ENCODE measurements around the gene HS2ST1.

Gene HS2ST1

GRCh38 chr1:87074001-87074795 is 159.8 kb downstream of the HS2ST1 start:
- no peak for DNase-seq

- DNase-seq = no peak
Measured at GRCh38 chr1:87077959-87078639, 163.7 kb downstream of the HS2ST1 start.

DNA sequence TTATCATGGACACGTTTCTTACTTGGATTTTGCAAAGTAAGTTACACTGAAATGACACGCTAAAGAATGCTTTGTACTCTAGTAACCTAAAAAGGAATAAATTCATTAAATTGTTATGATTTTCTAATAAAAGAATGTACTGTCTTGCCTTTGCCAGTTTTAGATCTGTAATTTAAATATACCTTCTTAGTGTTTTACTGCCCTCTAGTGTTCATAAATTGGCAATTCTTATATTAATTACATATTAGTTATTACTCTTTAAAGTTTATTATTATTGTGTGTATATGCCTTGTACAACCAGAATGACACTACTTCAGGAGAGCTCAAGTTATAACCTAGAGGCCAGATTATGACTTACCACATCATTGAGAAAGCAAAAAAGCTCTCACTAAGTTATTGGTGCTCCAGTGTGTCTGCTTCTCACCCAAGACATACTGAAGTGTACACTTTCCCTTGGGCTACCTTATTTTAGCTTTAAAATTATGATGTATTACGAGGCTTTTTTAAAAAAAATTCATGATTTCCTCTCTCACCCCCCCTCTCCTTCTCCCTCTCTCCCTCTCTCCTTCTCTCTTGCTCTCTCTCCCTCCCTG is 169.9 kb downstream of the HS2ST1 start:
- no peak for DNase-seq

DNA sequence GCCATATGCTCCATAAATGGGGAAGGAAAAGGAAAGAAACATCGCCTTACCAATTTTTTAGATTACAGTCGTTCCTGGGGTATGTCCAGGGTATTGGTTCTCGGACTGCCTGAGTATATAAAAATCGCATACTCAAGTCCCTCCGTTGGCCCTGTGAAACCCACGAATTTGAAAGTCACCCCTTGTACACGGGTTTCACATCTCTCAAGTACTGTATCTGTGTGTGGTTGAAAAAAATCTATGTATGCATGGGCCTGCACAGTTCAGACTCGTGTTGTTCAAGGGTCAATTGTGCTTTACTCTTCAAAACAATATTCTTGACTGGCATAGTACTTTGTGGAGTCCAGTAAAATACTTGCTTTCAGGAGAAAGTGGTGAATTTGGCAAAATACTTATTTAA is 171.7 kb downstream of the HS2ST1 start:
- no peak for DNase-seq

DNA sequence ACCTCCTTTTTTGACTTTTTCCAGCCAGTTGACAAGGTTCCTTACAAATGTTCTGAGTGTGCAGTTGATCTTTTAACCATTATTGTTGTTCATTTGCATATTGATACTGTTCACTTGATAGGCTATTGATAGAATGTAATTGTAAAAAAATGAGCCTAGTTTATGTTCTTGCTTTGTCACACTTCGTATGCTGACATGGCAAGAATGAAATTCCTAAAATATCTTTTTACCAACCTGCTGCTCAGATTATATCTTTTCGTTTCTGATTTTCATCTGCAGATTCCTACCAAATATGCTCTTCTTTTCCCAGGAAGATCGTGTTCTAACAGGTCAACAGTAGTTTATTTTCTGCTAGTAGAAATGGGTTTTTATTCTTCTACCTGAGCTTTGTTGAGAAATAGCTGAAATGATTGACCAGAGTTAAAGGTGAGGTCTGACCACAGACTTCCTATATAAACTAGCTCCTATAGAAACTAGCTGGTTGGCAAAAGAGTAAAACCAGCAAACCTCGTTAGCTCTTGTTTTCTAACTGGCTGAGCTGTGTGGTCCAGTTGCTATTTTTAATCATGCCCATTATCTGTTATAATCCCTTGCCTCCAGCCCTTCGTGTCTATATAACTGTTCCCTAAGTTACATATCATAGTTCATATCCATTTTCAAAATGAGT is 174.8 kb downstream of the HS2ST1 start:
- no peak for DNase-seq

DNA sequence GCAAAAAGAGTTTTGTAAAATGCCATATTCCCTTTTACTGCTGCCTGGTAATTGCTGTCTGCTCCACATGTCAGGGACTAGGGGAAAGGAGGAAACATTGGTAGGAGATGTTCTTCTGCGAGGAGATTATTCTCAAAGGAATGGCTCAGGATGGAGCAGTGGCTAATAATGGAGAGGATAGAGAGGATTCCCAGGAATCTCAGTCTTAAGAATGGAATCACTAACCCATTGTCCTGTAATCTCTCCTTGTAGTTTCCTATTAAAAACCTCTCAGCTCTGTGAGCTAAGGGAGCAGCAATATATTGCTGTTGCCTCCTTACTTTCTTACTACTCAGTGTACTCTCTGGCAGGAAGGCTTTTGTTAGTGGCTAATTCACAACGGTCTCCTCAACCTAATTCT is 175.4 kb downstream of the HS2ST1 start:
- no peak for DNase-seq

GRCh38 chr1:87091425-87091824 is 177.0 kb downstream of the HS2ST1 start:
- DNase-seq = no peak

- DNase-seq = no peak
Measured at GRCh38 chr1:87092846-87093245, 178.4 kb downstream of the HS2ST1 start.

- no peak for DNase-seq
Measured at GRCh38 chr1:87093286-87093685, 178.9 kb downstream of the HS2ST1 start.

DNA sequence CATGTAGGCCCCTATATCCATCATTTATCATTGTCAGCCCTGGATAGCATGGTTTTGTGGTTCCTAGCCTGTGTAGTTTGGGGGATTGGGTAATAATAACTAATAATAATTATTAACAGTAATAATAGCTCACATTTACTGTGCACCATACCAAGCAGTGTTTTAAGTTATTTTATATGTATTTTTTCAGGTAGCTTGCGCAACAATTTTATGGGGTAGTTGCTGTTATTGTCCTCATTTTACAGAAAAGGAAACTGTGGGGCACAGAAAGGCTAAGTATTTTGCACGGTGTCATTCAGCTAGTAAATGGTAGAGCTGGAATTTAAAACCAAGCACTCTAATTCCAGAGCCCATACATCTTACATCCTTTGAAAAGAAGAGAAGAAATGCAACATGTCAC is 179.8 kb downstream of the HS2ST1 start:
- no peak for DNase-seq

DNA sequence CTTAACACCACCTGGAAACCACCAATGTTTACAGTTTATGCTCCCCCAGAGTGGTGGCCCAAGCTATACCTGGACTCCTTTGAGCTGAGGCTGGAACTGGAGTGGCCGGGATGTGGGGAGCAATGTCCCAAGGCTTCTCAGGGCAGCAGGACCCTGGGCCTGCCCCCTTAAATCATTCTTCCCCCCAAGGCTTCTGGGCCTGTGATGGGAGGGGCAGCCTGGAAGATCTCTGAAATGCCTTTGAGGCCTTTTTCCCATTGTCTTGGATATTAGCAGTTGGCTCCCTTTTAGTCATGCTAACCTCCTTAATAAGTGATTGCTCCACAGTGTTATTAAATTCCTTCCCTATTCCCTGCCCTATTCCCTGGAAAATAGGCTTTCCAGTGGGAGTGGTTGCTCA is 185.8 kb downstream of the HS2ST1 start:
- no peak for DNase-seq

DNA sequence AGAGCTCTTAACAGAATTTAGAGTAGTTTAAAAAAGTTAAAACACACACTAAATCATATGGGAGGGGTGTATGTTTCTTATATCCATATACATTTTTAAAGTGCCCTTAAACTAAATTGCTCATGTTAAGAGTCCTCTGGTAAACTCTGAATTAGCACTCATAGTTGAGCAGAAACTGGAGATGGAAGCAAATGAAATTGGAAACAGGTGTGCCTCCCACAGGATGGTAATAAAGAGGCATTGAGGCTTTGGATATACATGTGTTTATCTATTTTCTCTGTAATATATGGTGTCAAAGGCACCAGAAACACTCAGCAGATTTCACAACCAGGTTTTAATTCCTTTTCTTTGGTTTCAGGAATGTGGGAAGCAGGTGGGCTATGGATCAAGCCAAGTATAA is 188.6 kb downstream of the HS2ST1 start:
- DNase-seq = no peak

DNA sequence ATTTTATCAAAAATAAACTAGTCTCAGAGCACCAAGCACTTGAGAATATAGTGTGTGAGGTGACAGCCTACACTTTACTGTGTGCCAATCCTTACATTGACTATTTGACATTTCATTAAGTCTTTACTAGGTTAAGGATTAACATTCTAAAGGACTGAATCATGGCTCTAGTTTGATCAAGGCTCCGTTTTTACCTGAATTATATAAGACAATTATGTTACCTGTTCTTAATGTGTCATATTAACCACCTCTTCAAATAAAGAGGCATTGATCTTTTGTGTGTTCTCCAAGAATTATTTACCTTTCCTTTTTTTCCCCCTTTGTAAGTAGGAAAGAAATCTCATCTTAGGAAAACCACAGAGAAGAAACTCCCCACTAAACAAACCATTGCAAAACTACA is 189.7 kb downstream of the HS2ST1 start:
- no peak for DNase-seq

- DNase-seq = no peak
Measured at GRCh38 chr1:87104945-87105344, 190.5 kb downstream of the HS2ST1 start.

- no peak for DNase-seq
Measured at GRCh38 chr1:87106144-87106543, 191.7 kb downstream of the HS2ST1 start.

GRCh38 chr1:87106867-87107266 is 192.4 kb downstream of the HS2ST1 start:
- no peak for DNase-seq

DNA sequence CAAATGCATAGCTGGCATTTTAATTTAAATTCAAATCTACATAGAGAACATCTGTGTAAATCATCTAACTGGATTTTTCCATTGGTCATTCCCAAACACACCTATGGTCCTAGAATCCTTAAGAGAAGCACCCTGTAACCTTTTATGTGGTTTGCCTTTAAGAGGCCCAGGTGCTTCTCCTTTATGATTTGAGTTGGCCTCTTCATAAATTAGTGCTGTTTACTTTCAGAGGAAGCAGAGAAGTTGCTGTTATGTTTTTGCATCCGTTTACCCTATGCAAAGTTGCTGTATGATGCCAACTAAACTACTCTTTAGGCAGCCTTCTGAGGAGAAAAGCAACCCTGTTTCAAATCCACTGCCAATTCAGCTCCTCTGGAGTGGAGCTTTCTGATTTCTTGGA is 193.8 kb downstream of the HS2ST1 start:
- DNase-seq = no peak

- no peak for DNase-seq
Measured at GRCh38 chr1:87108814-87109411, 194.5 kb downstream of the HS2ST1 start.

GRCh38 chr1:87111659-87112371 is 197.4 kb downstream of the HS2ST1 start:
- no peak for DNase-seq

GRCh38 chr1:87113313-87113712 is 198.9 kb downstream of the HS2ST1 start:
- DNase-seq = no peak

DNA sequence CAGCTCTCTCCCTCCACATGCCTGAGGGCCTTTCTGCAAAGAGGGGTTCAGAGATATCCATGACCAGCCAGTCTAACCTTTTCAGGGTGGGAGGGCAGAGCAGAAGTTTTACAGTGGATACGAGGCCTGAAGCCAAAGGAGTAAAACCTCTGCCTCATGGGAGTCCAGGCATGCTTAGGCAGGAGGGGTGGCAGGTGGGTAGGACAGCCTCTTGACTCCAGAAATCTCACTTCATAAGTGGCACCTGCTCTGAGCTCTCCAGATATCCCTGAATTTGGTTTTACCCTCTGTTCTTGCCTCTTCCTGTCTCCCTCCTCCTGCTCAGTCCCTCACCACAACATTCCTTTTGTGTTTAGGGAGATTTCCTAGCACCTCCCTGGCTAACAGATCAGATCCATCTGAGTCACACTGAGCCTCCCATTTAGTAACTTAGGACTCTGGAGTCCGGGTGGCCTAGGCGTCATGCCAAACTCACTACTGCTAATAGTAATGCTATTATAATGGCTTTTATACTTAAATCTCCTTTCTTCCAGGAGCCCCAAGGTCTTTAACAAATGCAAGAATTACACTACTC is 201.0 kb downstream of the HS2ST1 start:
- no peak for DNase-seq

DNA sequence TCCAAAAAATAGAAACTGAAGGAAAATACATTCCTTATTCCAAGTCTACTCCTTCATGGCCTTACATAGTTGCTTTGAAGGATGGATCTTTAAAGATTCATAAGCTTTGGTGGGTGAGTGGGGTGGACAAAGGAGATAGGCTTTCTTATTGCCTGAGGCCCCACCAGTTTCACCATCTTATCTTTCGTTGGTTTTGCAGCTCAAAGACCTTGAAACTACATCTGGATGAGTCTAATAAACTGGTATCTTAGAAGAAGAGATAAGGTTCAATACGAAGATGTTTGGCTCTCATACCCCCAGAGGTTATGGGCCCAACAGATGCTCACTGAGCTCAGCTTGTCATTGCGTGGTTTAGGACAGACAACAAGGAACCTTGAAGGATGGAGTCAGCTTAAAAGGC is 201.5 kb downstream of the HS2ST1 start:
- no peak for DNase-seq
